ENCODE results near the gene RNF8. TPM values are rescaled to one million over a fixed set of nuclear protein-coding genes. Genes with fewer than 3 reads are reported as not detected.
"Not testable (repeated sequence)": the region's sequence is repeated elsewhere in the genome, so short reads cannot be mapped to it uniquely, and the experiment has no call there.

RNF8 gene
- total RNA-seq, 2 experiments from 2014 or later, result 24.3 to 25.6 TPM

DNA sequence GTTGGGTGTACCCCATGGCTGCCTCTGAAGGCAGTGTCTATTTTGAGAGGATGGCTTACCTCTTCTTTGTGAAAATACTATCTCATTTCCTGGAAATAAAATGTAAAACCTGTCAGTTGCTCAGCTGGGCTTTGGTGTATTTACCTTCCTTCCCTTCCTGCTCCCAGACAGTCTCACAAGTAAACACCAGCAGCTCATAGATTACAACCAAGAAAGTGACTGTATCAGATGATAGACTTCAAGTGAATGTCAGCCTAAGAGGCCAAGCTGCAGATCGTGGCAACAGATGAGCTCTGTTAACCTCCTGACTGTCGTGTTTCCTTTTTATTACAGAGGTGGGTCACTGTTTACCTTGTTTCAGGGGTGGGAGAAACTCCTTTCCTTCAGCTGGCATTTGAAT, 37.3 kb downstream of the RNF8 start:
- DNase-seq, result no peak
- intact Hi-C loops (cut with micrococcal nuclease), result no loop called here
- Mint-ChIP-seq H3K4me1 (ENCODE audit: low read depth) (no peaks in the 10 kb centered on the region), H3K27ac (no peak overlapping the region), H3K9me3 (no peaks in the 10 kb centered on the region), H3K36me3 (peaks cover 5% of the 10 kb centered on the region), H3K27me3 (no peaks in the 10 kb centered on the region), H3K4me3 (no peak overlapping the region)
- CTCF ChIA-PET, result no interaction called here
- POLR2A ChIA-PET, result interaction anchor here (0.6 kb wide), 1 partner anchor 54 kb away, joined by 5 read pairs; no protein-coding TSS in a partner anchor

DNA sequence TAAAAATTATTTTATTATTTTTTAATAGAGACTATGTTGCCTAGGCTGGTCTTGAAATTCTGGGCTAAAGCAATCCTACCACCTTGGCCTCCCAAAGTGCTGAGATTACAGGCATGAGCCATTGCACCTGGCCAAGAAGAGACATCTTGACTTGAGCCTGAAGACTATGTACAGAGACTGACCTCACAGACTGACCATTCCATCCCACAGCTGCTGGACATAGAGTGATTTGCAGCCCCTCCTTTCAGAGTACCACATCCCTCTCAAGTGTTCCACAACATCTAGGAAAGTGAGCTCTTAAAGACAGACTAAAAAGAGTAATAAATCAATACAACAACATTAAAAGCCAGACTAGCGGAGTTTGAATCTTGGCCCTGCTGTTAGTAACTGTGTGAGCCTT, 39.0 kb downstream of the RNF8 start:
- Mint-ChIP-seq H3K36me3 (peaks cover 5% of the 10 kb centered on the region), H3K4me3 (no peak overlapping the region), H3K9me3 (no peaks in the 10 kb centered on the region), H3K27me3 (no peaks in the 10 kb centered on the region), H3K4me1 (ENCODE audit: low read depth) (no peaks in the 10 kb centered on the region), H3K27ac (no peak overlapping the region)
- no peak for DNase-seq
- intact Hi-C loops (cut with micrococcal nuclease), result no loop called here
- POLR2A ChIA-PET, result no interaction called here
- CTCF ChIA-PET, result interaction anchor here (1.1 kb wide), 1 partner anchor 11 kb away, joined by 4 read pairs; no protein-coding TSS in a partner anchor

DNA sequence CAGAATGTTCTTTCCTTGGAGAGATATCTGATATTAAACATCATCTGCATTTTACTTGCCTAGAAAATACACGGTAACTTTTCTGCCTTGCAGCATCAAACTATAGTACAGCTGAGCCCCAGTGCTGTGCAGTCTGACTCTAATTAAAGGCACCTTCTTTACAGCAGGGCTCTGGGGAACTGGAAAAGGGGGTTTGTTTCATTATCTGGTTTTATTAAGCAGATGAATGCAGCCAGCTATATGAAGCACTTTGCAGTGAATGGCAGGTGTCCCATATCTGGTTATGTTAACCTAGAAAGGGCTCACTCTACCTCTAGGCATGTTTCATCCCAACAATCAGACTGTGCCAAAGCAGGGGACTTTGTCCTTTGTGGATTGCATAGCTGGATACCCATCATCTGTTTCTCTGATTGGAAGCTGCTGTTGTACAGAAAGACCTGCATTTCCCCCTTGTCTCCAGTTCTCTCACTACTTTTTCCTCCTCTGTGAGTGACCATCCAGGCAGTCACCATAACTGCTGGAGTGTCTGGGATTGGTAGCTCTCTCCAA, 39.7 kb downstream of the RNF8 start:
- CTCF ChIA-PET, result interaction anchor here (1.1 kb wide), 1 partner anchor 12 kb away, joined by 4 read pairs; no protein-coding TSS in a partner anchor
- H3K4me3 Mint-ChIP-seq, result no peak overlapping the region
- DNase-seq, result no peak
- no peaks in the 10 kb centered on the region for H3K4me1 Mint-ChIP-seq (ENCODE audit: low read depth)
- intact Hi-C loops (cut with micrococcal nuclease), result no loop called here
- POLR2A ChIA-PET, result no interaction called here
- H3K27me3 Mint-ChIP-seq, result no peaks in the 10 kb centered on the region
- no peak overlapping the region for H3K27ac Mint-ChIP-seq
- no peaks in the 10 kb centered on the region for H3K9me3 Mint-ChIP-seq
- H3K36me3 Mint-ChIP-seq, result peaks cover 5% of the 10 kb centered on the region

DNA sequence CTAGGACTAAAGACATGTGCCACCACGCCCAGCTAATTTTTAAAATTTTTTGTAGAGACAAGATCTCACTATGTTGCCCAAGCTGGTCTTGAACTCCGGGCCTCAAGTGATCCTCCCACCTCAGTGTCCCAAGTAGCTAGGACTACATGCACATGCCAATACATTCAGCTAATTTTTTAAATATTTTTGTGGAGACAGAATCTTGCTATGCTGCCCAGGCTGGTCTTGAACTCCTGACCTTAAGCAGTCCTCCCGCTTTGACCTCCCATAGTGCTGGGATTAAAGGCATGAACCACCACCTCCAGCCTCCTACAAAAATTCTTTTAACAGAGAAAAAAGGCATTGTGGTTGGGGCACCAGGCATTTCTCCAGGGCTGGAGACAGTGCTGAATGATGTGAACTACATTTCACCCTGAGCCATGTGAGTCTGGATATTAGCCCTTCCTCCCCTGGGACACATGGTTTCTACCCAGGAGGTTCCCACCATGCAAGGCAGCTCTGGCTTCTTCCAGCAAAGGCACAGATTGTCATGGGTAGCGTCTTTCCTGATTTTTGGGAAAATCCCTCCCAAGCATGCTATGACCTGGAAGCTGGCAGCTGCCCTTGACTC, 42.9 kb downstream of the RNF8 start:
- no peaks in the 10 kb centered on the region for H3K4me1 Mint-ChIP-seq (ENCODE audit: low read depth)
- POLR2A ChIA-PET, result interaction anchor here (1.0 kb wide), 1 partner anchor 36 kb away, joined by 3 read pairs; the partner anchor contains the start of gene CMTR1
- H3K27ac Mint-ChIP-seq, result no peak overlapping the region
- DNase-seq, result no peak
- no peaks in the 10 kb centered on the region for H3K36me3 Mint-ChIP-seq
- CTCF ChIA-PET, result interaction anchor here (1.2 to 2.2 kb wide), 2 partner anchors 14 to 23 kb away, joined by 3 to 5 read pairs; no protein-coding TSS in a partner anchor
- intact Hi-C loops (cut with micrococcal nuclease), result no loop called here
- no peaks in the 10 kb centered on the region for H3K27me3 Mint-ChIP-seq
- H3K4me3 Mint-ChIP-seq, result no peak overlapping the region
- H3K9me3 Mint-ChIP-seq, result no peaks in the 10 kb centered on the region

DNA sequence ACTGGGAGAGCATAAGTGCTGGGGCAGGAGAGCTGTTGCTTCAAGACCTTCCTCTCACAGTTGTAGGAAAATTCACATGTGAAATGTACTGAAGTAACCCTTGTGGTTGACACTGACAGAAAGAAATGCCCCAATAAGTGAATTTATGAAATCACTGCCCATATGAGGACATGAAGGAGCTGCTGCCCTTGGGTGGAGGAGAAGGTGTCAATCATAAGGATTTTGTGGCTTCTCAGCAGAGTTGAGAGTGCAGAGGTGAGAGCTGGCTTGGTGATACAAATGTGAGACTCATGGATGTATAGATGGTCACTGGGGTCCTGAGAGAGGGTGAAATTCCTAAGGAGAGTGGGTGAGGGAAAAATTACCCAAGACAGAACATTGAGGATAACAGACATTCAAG, 45.3 kb downstream of the RNF8 start:
- Mint-ChIP-seq H3K27ac (no peak overlapping the region), H3K4me1 (ENCODE audit: low read depth) (no peaks in the 10 kb centered on the region), H3K9me3 (no peaks in the 10 kb centered on the region), H3K36me3 (no peaks in the 10 kb centered on the region), H3K27me3 (no peaks in the 10 kb centered on the region), H3K4me3 (no peak overlapping the region)
- intact Hi-C loops (cut with micrococcal nuclease), result no loop called here
- no peak for DNase-seq
- ChIA-PET CTCF (no interaction called here), POLR2A (no interaction called here)

DNA sequence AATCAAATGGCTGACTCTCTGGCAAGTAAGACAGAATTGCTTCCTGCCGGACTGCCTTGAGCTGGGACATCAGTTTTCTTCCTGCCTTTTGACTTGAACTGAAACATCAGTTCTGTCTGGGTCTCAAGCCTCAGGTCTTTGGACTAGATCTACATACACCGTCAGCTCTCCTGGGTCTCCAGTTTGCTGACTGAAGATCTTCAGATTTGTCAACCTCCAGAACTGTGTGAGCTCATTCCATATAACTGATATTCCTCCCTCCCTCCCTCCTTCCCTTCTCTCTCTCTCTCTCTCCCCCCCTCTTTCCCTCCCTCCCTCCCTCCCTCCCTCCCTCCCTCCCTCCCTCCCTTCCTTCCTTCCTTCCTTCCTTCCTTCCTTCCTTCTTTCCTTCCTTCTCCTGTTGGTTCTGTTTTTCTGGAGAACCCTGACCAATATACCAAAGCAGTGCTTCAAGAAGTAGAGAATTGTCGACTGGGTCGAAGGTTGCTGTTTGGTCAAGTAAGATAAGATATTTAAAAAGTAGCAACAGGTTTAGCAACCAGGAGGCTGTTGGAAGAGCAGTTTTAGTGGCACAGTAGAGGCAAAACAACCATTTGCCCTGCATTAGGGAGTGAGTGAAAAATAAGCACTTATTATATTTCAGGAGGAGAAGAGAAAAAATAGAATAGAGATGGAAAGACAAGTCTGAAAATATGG, 46.2 kb downstream of the RNF8 start:
- ChIA-PET POLR2A (no interaction called here), CTCF (no interaction called here)
- intact Hi-C loops (cut with micrococcal nuclease), result no loop called here
- H3K27me3 Mint-ChIP-seq, result no peaks in the 10 kb centered on the region
- no peak for DNase-seq
- no peaks in the 10 kb centered on the region for H3K4me1 Mint-ChIP-seq (ENCODE audit: low read depth)
- no peaks in the 10 kb centered on the region for H3K9me3 Mint-ChIP-seq
- no peak overlapping the region for H3K4me3 Mint-ChIP-seq
- no peak overlapping the region for H3K27ac Mint-ChIP-seq
- no peaks in the 10 kb centered on the region for H3K36me3 Mint-ChIP-seq

DNA sequence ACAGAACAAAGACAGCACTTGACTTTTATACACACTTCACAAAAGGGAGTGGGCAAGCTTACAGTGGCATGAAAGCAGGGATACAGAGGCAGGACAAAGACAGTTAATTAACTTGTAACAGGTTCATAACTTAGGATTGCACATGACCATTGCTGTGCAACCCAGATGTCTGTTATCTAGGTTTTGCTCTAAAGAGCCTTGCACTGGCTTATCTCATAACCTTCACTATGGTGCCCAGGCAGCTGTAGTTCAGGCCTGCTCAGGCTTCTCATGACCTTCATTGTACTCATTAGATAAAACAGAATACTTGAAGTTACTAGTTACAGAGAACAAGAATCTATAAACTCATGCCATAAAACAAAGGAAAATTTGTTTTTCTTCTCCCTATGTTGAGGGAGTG, 47.9 kb downstream of the RNF8 start:
- CTCF ChIA-PET; H3K9me3 Mint-ChIP-seq; H3K4me3 Mint-ChIP-seq; H3K4me1 Mint-ChIP-seq (ENCODE audit: low read depth); DNase-seq; H3K36me3 Mint-ChIP-seq; POLR2A ChIA-PET; H3K27ac Mint-ChIP-seq; intact Hi-C loops (cut with micrococcal nuclease); H3K27me3 Mint-ChIP-seq: not testable (repeated sequence)

DNA sequence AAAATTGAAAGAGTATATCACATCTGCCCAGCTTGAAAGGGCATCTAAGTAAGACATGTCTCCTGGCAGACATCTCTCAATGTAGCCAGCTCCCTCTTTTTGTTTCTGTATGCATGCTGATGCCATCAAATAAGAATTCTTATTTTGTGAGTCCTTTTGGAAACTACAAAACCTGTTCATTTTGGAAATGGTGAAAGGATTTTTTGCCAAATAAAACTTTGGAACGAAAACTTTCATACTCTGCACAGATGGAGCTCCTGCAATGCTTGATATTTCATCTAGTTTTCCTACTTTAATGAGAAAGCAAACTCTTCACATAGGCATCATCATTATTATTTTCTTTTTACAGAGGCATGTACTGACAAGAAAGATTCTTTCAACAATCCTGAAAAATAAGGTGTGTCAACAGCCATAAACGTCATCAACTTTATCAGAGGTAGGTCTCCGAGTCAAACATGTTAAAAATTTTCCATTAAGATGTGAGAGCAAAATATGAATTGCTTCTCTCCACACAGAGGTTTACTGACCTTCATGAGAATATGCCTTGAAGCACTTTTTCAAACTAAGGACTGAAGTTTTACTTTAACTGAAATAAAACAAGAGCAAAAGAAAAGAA, 53.1 kb downstream of the RNF8 start:
- Mint-ChIP-seq H3K27me3 (no peaks in the 10 kb centered on the region), H3K9me3 (no peaks in the 10 kb centered on the region), H3K27ac (no peak overlapping the region), H3K4me1 (ENCODE audit: low read depth) (no peaks in the 10 kb centered on the region), H3K36me3 (no peaks in the 10 kb centered on the region), H3K4me3 (no peak overlapping the region)
- ChIA-PET CTCF (interaction anchor here (2.6 kb wide), 1 partner anchor 160 kb away, joined by 9 read pairs; no protein-coding TSS in a partner anchor), POLR2A (no interaction called here)
- DNase-seq, result no peak
- intact Hi-C loops (cut with micrococcal nuclease), result no loop called here

DNA sequence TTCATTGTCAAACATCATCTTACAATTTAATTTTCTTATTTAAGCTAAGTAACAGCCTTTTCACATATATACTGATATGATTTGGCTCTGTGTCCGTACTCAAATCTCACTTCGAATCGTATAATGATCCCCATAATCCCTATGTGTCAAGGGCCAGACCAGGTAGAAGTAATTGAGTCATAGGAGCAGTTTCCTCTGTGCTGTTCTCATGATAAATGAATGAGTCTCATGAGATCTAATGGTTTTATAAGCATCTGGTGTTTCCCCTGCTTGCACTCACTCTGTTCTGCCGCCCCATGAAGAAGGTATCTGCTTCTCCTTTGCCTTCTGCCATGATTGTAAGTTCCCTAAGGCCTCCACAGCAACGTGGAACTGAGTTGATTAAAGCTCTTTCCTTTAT, 54.2 kb downstream of the RNF8 start:
- intact Hi-C loops (cut with micrococcal nuclease), result no loop called here
- Mint-ChIP-seq H3K36me3 (no peaks in the 10 kb centered on the region), H3K27ac (no peak overlapping the region), H3K27me3 (no peaks in the 10 kb centered on the region), H3K4me3 (no peak overlapping the region), H3K4me1 (ENCODE audit: low read depth) (no peaks in the 10 kb centered on the region), H3K9me3 (no peaks in the 10 kb centered on the region)
- ChIA-PET CTCF (interaction anchor here (2.6 kb wide), 1 partner anchor 158 kb away, joined by 9 read pairs; no protein-coding TSS in a partner anchor), POLR2A (no interaction called here)
- no peak for DNase-seq

DNA sequence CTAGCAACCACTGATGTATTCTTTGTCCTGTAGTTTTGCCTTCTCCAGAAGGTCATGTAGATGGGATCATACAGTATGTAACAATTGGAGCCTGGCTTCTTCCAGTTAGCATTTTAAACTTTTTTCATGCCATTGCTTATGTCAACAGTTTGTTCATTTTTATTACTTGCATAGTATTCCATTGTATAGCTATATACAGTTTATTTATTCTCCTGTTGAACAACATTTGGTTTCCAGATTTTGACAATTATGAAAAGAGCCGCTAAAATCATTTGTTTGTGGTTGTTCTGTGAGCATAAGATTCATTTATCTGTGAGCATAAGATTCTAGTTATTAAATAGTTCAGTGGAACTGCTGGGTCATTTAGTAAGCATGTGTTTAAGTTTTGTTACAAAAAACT, 55.7 kb downstream of the RNF8 start:
- intact Hi-C loops (cut with micrococcal nuclease), result no loop called here
- ChIA-PET POLR2A (no interaction called here), CTCF (no interaction called here)
- Mint-ChIP-seq H3K27ac (no peak overlapping the region), H3K9me3 (no peaks in the 10 kb centered on the region), H3K36me3 (no peaks in the 10 kb centered on the region), H3K27me3 (no peaks in the 10 kb centered on the region), H3K4me3 (no peak overlapping the region), H3K4me1 (ENCODE audit: low read depth) (no peaks in the 10 kb centered on the region)
- no peak for DNase-seq

DNA sequence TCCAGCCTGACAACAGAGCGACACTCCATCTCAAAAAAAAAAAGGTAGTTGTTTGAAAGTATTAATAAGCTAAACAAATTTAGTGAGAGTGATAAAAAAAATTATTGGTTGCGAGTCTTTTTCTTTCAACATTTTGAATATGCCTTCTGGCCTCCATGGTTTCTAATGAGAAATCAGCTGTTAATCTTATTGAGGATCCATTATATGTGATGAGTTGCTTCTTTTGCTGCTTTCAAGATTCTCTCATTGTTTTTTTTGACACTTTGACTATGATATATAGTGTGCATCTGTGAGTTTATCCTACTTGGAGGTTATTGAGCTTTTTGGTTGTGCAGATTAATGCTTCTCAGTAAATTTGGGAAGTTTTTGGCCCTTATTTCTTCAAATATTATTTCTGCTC, 63.6 kb downstream of the RNF8 start:
- intact Hi-C loops (cut with micrococcal nuclease), result no loop called here
- no peak overlapping the region for H3K4me3 Mint-ChIP-seq
- no peaks in the 10 kb centered on the region for H3K27me3 Mint-ChIP-seq
- H3K36me3 Mint-ChIP-seq, result no peaks in the 10 kb centered on the region
- no peak for DNase-seq
- H3K9me3 Mint-ChIP-seq, result no peaks in the 10 kb centered on the region
- no peaks in the 10 kb centered on the region for H3K4me1 Mint-ChIP-seq (ENCODE audit: low read depth)
- CTCF ChIA-PET, result no interaction called here
- no peak overlapping the region for H3K27ac Mint-ChIP-seq
- POLR2A ChIA-PET, result no interaction called here

DNA sequence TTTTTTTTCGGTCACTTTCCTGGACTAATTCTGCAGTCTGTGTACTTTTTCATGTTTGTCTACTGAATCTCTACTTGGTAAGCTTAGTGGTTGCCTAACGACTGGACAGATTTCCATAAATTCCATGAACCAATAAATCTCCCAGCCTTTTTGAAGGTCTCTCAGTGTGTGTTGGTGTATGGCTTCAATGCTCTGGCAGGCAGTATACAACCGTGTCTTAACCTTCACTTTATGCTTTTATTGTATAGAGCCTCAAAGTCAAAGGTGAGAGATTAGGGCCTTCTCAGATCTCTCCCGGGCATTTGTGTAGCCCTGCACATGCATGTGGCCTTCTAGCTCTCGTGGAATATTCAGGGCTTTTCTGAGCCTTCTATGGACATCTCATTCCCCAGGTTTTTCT, 64.9 kb downstream of the RNF8 start:
- H3K9me3 Mint-ChIP-seq, result no peaks in the 10 kb centered on the region
- no peak for DNase-seq
- intact Hi-C loops (cut with micrococcal nuclease), result no loop called here
- CTCF ChIA-PET, result no interaction called here
- no peaks in the 10 kb centered on the region for H3K36me3 Mint-ChIP-seq
- no peaks in the 10 kb centered on the region for H3K4me1 Mint-ChIP-seq (ENCODE audit: low read depth)
- no peak overlapping the region for H3K27ac Mint-ChIP-seq
- H3K4me3 Mint-ChIP-seq, result no peak overlapping the region
- H3K27me3 Mint-ChIP-seq, result no peaks in the 10 kb centered on the region
- POLR2A ChIA-PET, result no interaction called here

Measured in activated CD4-positive, alpha-beta memory T cell treated with anti-CD3 and anti-CD28 coated beads for 36 hours (primary cell).